Activated B cell treated with CpG ODN at 0.5 μM for 24 hours (primary cell): Measurements from ENCODE around the gene MEIS2. TPM values are rescaled to one million over a fixed set of nuclear protein-coding genes. Genes with fewer than 3 reads are reported as not detected.

Source experiments
- ATAC-seq: fragments of 200-7000 bp; cut with Tn5 transposase; one replicate; pipeline ENCODE4 v1.10.0; 2021; ENCODE audit warnings: low read depth, mild to moderate bottlenecking, moderate library complexity
- CTCF ChIA-PET: fragments of 350-600 bp; sonication (Branson Sonifier 250); formaldehyde crosslinking; loops from one replicate; lab custom pipeline; 2021; ENCODE audit warnings: antibody characterized with exemption; lab: Charles Lee
- POLR2A ChIA-PET: fragments of 350-600 bp; sonication (Branson Sonifier 250); formaldehyde crosslinking; loops from one replicate; lab custom pipeline; 2021; ENCODE audit warnings: antibody characterized with exemption; lab: Charles Lee
- DNase-seq: peaks from one replicate; pipeline ENCODE4 v3.0.0; 2022
- H3K27ac Mint-ChIP-seq: one replicate; pipeline ENCODE4 v1.8.0; 2020; ENCODE audit warnings: mixed read lengths
- H3K27me3 Mint-ChIP-seq: one replicate; pipeline ENCODE4 v1.8.0; 2021; ENCODE audit warnings: mixed read lengths
- H3K36me3 Mint-ChIP-seq: one replicate; pipeline ENCODE4 v1.8.0; 2021; ENCODE audit warnings: low read depth, mixed read lengths
- H3K4me1 Mint-ChIP-seq: one replicate; pipeline ENCODE4 v1.8.0; 2021; ENCODE audit warnings: mixed read lengths
- H3K4me3 Mint-ChIP-seq: one replicate; pipeline ENCODE4 v1.8.0; 2020; ENCODE audit warnings: mild to moderate bottlenecking, mixed read lengths
- H3K9me3 Mint-ChIP-seq: one replicate; pipeline ENCODE4 v1.8.0; 2020; ENCODE audit warnings: mixed read lengths
- intact Hi-C: fragments of 100-400 bp; cut with micrococcal nuclease; formaldehyde crosslinking; loops from one replicate; pipeline ENCODE4 v1.15.1; 2024
- total RNA-seq: library from RNA; stranded (reverse); gene quantifications from 2 replicates; pipeline ENCODE4 v1.2.3, GENCODE V29; 2022
- TF ChIP-seq, protein P1 (sequence below): fragments of 200-600 bp; IDR thresholded peaks from one replicate; pipeline ENCODE4 v1.8.0; 2022; ENCODE audit warnings: antibody characterized with exemption, mild to moderate bottlenecking

MEIS2 gene
- total RNA-seq, 1 donor from 2014 or later = 0.24 TPM

DNA sequence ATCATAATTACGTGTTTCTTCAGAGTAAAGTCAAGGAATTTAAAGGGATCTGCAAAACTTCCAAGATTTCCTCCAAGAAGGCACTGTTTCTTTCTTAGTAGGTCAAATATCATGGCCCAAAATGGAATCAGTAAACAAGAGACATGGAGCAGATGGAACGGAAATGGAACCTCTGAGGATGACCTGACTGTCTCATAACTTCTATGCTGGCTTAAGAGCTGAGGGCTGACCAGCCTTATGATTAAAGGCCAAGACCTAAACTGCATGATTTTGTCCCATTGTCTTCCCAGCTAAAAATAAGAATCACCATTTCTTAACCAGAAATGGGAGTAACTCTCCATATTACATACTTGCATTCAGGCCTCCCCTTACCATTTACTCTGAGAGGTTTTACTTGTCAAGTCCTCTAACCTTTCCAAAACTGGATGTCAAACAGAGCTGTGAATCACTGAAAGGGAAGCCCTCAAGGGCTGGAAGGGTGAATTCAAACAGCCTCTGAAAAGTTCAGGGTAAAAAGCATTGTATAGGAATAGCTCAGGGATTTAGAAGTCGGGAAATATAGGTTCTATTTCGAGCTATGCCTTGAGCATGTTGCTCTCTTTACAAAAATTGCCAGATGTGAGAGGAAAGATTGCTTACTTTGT is 103.7 kb downstream of the MEIS2 start:
- TF ChIP-seq, protein P1, sequence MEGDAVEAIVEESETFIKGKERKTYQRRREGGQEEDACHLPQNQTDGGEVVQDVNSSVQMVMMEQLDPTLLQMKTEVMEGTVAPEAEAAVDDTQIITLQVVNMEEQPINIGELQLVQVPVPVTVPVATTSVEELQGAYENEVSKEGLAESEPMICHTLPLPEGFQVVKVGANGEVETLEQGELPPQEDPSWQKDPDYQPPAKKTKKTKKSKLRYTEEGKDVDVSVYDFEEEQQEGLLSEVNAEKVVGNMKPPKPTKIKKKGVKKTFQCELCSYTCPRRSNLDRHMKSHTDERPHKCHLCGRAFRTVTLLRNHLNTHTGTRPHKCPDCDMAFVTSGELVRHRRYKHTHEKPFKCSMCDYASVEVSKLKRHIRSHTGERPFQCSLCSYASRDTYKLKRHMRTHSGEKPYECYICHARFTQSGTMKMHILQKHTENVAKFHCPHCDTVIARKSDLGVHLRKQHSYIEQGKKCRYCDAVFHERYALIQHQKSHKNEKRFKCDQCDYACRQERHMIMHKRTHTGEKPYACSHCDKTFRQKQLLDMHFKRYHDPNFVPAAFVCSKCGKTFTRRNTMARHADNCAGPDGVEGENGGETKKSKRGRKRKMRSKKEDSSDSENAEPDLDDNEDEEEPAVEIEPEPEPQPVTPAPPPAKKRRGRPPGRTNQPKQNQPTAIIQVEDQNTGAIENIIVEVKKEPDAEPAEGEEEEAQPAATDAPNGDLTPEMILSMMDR = no peak
- intact Hi-C loops = no loop called here
- H3K27ac Mint-ChIP-seq = no peak overlapping the region
- POLR2A ChIA-PET = no interaction called here
- H3K4me1 Mint-ChIP-seq = no peaks in the 10 kb centered on the region
- no peaks in the 10 kb centered on the region for H3K36me3 Mint-ChIP-seq
- H3K27me3 Mint-ChIP-seq = no peaks in the 10 kb centered on the region
- DNase-seq (no peak), ATAC-seq (no peak)
- H3K4me3 Mint-ChIP-seq = no peak overlapping the region
- H3K9me3 Mint-ChIP-seq = no peaks in the 10 kb centered on the region
- CTCF ChIA-PET = no interaction called here

DNA sequence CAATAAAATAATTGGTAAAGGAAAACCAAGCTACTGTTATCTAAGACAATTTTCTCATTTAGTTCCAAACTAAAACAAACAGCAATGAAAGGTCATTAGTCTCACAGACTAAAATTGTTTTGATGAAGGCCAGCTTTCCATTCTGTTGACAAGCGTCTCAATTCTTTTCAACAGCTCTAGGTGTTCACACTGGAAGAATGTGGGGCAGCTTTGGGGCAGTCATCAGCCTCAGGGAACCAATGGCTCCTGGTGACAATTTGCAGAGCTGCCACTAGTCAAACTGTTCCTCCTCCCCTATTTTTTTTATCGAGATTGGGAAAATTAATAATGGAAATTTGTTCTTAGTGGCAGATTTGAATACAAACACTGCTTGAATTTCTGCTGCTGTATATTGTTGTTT is 104.2 kb downstream of the MEIS2 start:
- H3K4me1 Mint-ChIP-seq = no peaks in the 10 kb centered on the region
- H3K4me3 Mint-ChIP-seq = no peak overlapping the region
- CTCF ChIA-PET = no interaction called here
- no peaks in the 10 kb centered on the region for H3K9me3 Mint-ChIP-seq
- intact Hi-C loops = no loop called here
- H3K27ac Mint-ChIP-seq = no peak overlapping the region
- H3K27me3 Mint-ChIP-seq = no peaks in the 10 kb centered on the region
- no peaks in the 10 kb centered on the region for H3K36me3 Mint-ChIP-seq
- no peak for ATAC-seq
- DNase-seq = no peak
- TF ChIP-seq, protein P1 = no peak
- POLR2A ChIA-PET = no interaction called here

DNA sequence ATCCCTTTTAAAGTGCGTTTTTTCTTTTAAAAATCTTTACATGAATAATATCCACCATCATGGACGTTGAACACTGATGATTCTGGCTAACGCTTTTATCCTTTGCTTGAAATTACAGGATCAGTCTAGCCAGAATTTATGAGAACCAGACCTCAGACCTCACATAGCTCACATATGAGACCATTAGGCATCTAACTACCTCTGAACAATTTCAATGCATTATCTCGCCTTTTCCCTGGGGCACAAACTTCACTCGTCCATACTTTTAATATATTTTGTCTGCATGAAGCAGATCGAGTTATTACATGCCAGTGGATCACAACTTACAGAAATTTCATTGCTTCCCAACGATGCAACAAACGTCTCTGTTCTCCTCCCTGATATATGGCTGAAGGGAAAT is 105.6 kb downstream of the MEIS2 start:
- intact Hi-C loops = no loop called here
- no peak for ATAC-seq
- ChIA-PET POLR2A (no interaction called here), CTCF (no interaction called here)
- Mint-ChIP-seq H3K27ac (no peak overlapping the region), H3K4me1 (no peaks in the 10 kb centered on the region), H3K36me3 (no peaks in the 10 kb centered on the region), H3K4me3 (no peak overlapping the region), H3K27me3 (no peaks in the 10 kb centered on the region), H3K9me3 (no peaks in the 10 kb centered on the region)
- no peak for DNase-seq
- TF ChIP-seq, protein P1 = no peak

DNA sequence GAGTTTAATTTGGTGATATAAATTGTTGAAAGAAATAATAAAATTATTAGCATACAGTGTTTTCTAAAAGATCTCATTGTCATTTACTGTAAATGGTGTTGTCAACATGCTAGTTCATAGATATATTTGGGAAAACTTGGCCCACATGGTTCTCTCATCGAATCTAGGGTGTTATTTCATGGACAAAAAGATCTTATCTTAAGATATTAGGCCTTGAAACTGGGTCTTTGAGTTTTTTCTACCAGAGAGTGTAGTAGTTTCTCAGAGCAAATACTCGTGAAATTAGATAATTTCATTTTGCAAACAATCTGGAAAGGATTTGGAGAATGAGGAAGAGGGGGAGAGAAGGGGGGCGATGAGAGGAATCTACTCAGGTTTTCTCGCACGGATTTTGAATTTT is 107.9 kb downstream of the MEIS2 start:
- CTCF ChIA-PET = no interaction called here
- no peak overlapping the region for H3K27ac Mint-ChIP-seq
- POLR2A ChIA-PET = no interaction called here
- H3K36me3 Mint-ChIP-seq = no peaks in the 10 kb centered on the region
- no peak overlapping the region for H3K4me3 Mint-ChIP-seq
- DNase-seq = no peak
- no peak for ATAC-seq
- H3K9me3 Mint-ChIP-seq = no peaks in the 10 kb centered on the region
- TF ChIP-seq, protein P1 = no peak
- H3K4me1 Mint-ChIP-seq = no peaks in the 10 kb centered on the region
- H3K27me3 Mint-ChIP-seq = no peaks in the 10 kb centered on the region
- intact Hi-C loops = no loop called here

DNA sequence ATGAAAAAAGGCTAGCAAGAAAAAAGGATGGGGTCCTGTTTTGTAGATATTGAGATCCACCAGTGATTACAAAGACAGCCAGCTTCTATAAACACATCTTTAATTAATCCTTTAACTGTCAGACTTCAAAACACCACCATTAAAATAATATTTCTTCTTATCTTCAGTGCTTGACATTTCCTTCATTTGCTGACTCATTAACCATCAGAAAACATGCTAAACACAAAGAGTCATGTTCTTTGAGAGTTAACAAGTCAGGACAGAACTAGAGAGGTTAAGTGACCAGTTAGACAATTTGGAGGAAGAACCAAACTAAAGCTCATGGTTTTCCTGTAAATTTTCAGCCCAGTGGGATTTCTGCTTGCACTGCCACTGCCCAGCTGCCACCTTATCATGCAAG is 111.4 kb downstream of the MEIS2 start:
- DNase-seq (no peak), ATAC-seq (no peak)
- TF ChIP-seq, protein P1 = no peak
- Mint-ChIP-seq H3K27ac (no peak overlapping the region), H3K9me3 (peaks cover 13% of the 10 kb centered on the region), H3K4me3 (no peak overlapping the region), H3K36me3 (no peaks in the 10 kb centered on the region), H3K4me1 (no peaks in the 10 kb centered on the region), H3K27me3 (peaks cover 3% of the 10 kb centered on the region)
- intact Hi-C loops = no loop called here
- CTCF ChIA-PET = no interaction called here
- POLR2A ChIA-PET = no interaction called here
